Measurements from ENCODE around the gene PYGL.
"Not testable (repeated sequence)": the region's sequence is repeated elsewhere in the genome, so short reads cannot be mapped to it uniquely, and the experiment has no call there.

GRCh38 chr14:50941638-50942037, 2.6 kb downstream of the PYGL start:
- not testable (repeated sequence) for TF ChIP-seq SPI1 (IDR thresholded peaks at IDR 0.05; ENCODE audit: borderline replicate concordance, low read depth); POLR2AphosphoS5 (IDR thresholded peaks at IDR 0.05; ENCODE audit: low read depth); CTCF (IDR thresholded peaks at IDR 0.05; ENCODE audit: insufficient read depth, low read length)

All from HL-60 (cell line).